K562 (cell line): ENCODE data around the gene OCA2. TPM values are rescaled to one million over a fixed set of nuclear protein-coding genes. Genes with fewer than 3 reads are reported as not detected.

Source experiments
- ATAC-seq: fragments of 200-7000 bp; cut with Tn5 transposase; 3 replicates; pipeline ENCODE4 v1.9.1; 2020; ENCODE audit warnings: moderate library complexity
- BruUV-seq: library from RNA; stranded (reverse); fragments of 400-500 nt; replicated peaks from 2 replicates; lab custom pipeline; 2021; lab: Mats Ljungman, UMichigan
- CTCF ChIA-PET: fragments of 300-600 bp; formaldehyde crosslinking; extraction: SDS; loops from one replicate; lab custom pipeline; 2021; ENCODE audit warnings: low intra/inter-chr PET ratio; lab: Yijun Ruan, JAX
- POLR2A ChIA-PET: fragments of 300-600, 350-650 bp; sonication (Branson Sonifier 250); formaldehyde crosslinking; extraction: SDS; loops from one replicate; lab custom pipeline; 2021; ENCODE audit warnings: antibody characterized with exemption, inconsistent platforms; lab: Yijun Ruan, JAX
- DNase-seq, 4 experiments: peaks; one replicate each; pipeline versions ENCODE4 v3.0.0 to v3.0.0-alpha.2; 2011 to 2018; ENCODE audit warnings: low spot score in 3 of 4, mixed read lengths in 3 of 4; ENCODE audit errors: extremely low read depth in 1 of 4
- FAIRE-seq: peaks from 2 replicates; lab custom pipeline; 2011; peaks lifted over from hg19 to GRCh38; lab: Jason Lieb, UNC
- H2AFZ ChIP-seq: 2 replicates; pipeline ENCODE4 v1.6.0; 2011; ENCODE audit warnings: low read depth, low read length, control low read depth, inconsistent platforms
- H3K27ac ChIP-seq: fragments of 200-600 bp; 3 replicates; pipeline ENCODE4 v1.8.0; 2011; ENCODE audit warnings: low read depth, mild to moderate bottlenecking, control low read depth, inconsistent platforms, low read length, moderate library complexity, mixed read lengths; ENCODE audit errors: extremely low read depth
- H3K27me3 ChIP-seq, 2 experiments: fragments of 300-600 bp in 1 of 2; 2 replicates in 1 of 2; 3 replicates in 1 of 2; pipeline versions ENCODE4 v1.6.0 to v1.8.0; 2011; ENCODE audit warnings: inconsistent platforms in 2 of 2, low read length in 2 of 2, mild to moderate bottlenecking in 1 of 2, mixed read lengths in 1 of 2, moderate library complexity in 1 of 2; ENCODE audit not compliant: control insufficient read depth in 2 of 2, insufficient read depth in 2 of 2
- H3K36me3 ChIP-seq: fragments of 300-600 bp; 3 replicates; pipeline ENCODE4 v1.8.0; 2011; ENCODE audit warnings: mild to moderate bottlenecking, low read length, inconsistent platforms; ENCODE audit not compliant: control insufficient read depth, insufficient read depth
- H3K4me1 ChIP-seq, 2 experiments: fragments of 200-600 bp in 1 of 2; replicated peaks in 1 of 2; 2 replicates in 1 of 2; 3 replicates in 1 of 2; pipeline versions ENCODE4 v1.5.1 to v1.8.0; 2011; ENCODE audit warnings: inconsistent platforms in 2 of 2, low read length in 2 of 2, mild to moderate bottlenecking in 1 of 2, mixed read lengths in 1 of 2, moderate library complexity in 1 of 2; ENCODE audit not compliant: control insufficient read depth in 2 of 2, insufficient read depth in 2 of 2
- H3K4me2 ChIP-seq: 2 replicates; pipeline ENCODE4 v1.6.1; 2011; ENCODE audit warnings: low read length, control low read depth, inconsistent platforms, mixed read lengths; ENCODE audit not compliant: insufficient read depth
- H3K4me3 ChIP-seq: fragments of 200-600 bp; sonication (generic), shearing (Covaris generic); 2 replicates; pipeline ENCODE4 v1.5.1; 2016; ENCODE audit warnings: control low read depth, inconsistent platforms
- H3K79me2 ChIP-seq: fragments of 200-600 bp; 3 replicates; pipeline ENCODE4 v1.8.0; 2011; ENCODE audit warnings: low read length, inconsistent platforms; ENCODE audit not compliant: control insufficient read depth, insufficient read depth
- H3K9ac ChIP-seq, 2 experiments: 2 replicates each; pipeline versions ENCODE4 v1.6.0 to v1.6.1; 2011; ENCODE audit warnings: low read depth in 2 of 2, low read length in 2 of 2, control low read depth in 1 of 2, inconsistent platforms in 1 of 2, mild to moderate bottlenecking in 1 of 2, mixed read lengths in 1 of 2; ENCODE audit not compliant: insufficient read depth in 1 of 2
- H3K9me1 ChIP-seq: one replicate; pipeline ENCODE4 v1.6.0; 2011; ENCODE audit warnings: inconsistent platforms, mild to moderate bottlenecking, low read length, moderate library complexity; ENCODE audit not compliant: control insufficient read depth, insufficient read depth
- H3K9me3 ChIP-seq: replicated peaks from 2 replicates; pipeline ENCODE4 v1.5.1; 2011; ENCODE audit warnings: low read depth, low read length, inconsistent platforms; ENCODE audit not compliant: control insufficient read depth, insufficient read depth
- H4K20me1 ChIP-seq: replicated peaks from 2 replicates; pipeline ENCODE4 v1.6.1; 2011; ENCODE audit warnings: low read length, inconsistent platforms, mixed read lengths; ENCODE audit not compliant: control insufficient read depth, insufficient read depth
- CBFA2T3 ChIP-seq: fragments of 450-650 bp; IDR thresholded peaks from 2 replicates; pipeline ENCODE4 v1.6.1; 2017
- CC2D1A ChIP-seq: fragments of 450-650 bp; IDR thresholded peaks from 2 replicates; pipeline ENCODE4 v1.6.1; 2017; ENCODE audit warnings: mild to moderate bottlenecking
- CHD4 ChIP-seq: fragments of 200-600 bp; sonication (generic); IDR thresholded peaks from 3 replicates; pipeline ENCODE4 v1.6.1; 2012; ENCODE audit warnings: low read depth, mild to moderate bottlenecking, mixed read lengths, low read length, inconsistent platforms; ENCODE audit not compliant: insufficient read depth, insufficient replicate concordance, poor library complexity, severe bottlenecking
- FOXP4 ChIP-seq: sonication (generic); formaldehyde crosslinking; IDR thresholded peaks from 2 replicates; pipeline ENCODE4 v1.8.0; 2022; ENCODE audit warnings: mild to moderate bottlenecking, missing genetic modification reagents, borderline replicate concordance
- HDAC1 ChIP-seq, 2 experiments: fragments of 450-650 bp; IDR thresholded peaks; 2 replicates each; pipeline ENCODE4 v1.6.1; 2016 to 2017; ENCODE audit warnings: inconsistent platforms in 1 of 2, mild to moderate bottlenecking in 1 of 2, moderate library complexity in 1 of 2
- HDAC2 ChIP-seq: fragments of 450-650 bp; IDR thresholded peaks from 2 replicates; pipeline ENCODE4 v1.6.1; 2016; ENCODE audit warnings: mild to moderate bottlenecking
- HDAC3 ChIP-seq: fragments of 450-650 bp; IDR thresholded peaks from 2 replicates; pipeline ENCODE4 v1.6.1; 2018; ENCODE audit warnings: borderline replicate concordance, mild to moderate bottlenecking, moderate library complexity; ENCODE audit not compliant: partially characterized antibody
- KDM1A ChIP-seq, 2 experiments: fragments of 450-650 bp; IDR thresholded peaks; 2 replicates each; pipeline ENCODE4 v1.6.1; 2016; ENCODE audit warnings: mild to moderate bottlenecking in 2 of 2
- MEIS2 ChIP-seq: fragments of 450-650 bp; IDR thresholded peaks from 2 replicates; pipeline ENCODE4 v1.6.1; 2014; ENCODE audit warnings: mild to moderate bottlenecking; ENCODE audit not compliant: partially characterized antibody
- MTA2 ChIP-seq: fragments of 450-650 bp; IDR thresholded peaks from 2 replicates; pipeline ENCODE4 v1.6.1; 2016; ENCODE audit warnings: low read depth
- NCOR1 ChIP-seq: fragments of 450-650 bp; IDR thresholded peaks from 2 replicates; pipeline ENCODE4 v1.6.1; 2016; ENCODE audit warnings: mild to moderate bottlenecking, moderate library complexity
- RCOR1 ChIP-seq, 2 experiments: IDR thresholded peaks; 2 replicates each; pipeline ENCODE4 v1.6.1; 2012; ENCODE audit warnings: low read depth in 2 of 2, low read length in 2 of 2, borderline replicate concordance in 1 of 2, improper control_type of control experiment in 1 of 2
- SMAD4 ChIP-seq: fragments of 250-450 bp; sonication (Bioruptor Pico); conservative IDR thresholded peaks from 2 replicates; pipeline ENCODE4 v1.8.0; 2021; ENCODE audit warnings: inconsistent platforms, mild to moderate bottlenecking, moderate library complexity
- SMARCA4 ChIP-seq: fragments of 450-650 bp; IDR thresholded peaks from 2 replicates; pipeline ENCODE4 v1.6.1; 2016
- SMARCC2 ChIP-seq: fragments of 450-650 bp; IDR thresholded peaks from 2 replicates; pipeline ENCODE4 v1.6.1; 2017; ENCODE audit warnings: antibody characterized with exemption, moderate library complexity, mild to moderate bottlenecking, low read depth
- SPI1 ChIP-seq: IDR thresholded peaks from 2 replicates; pipeline ENCODE4 v1.6.1; 2011; ENCODE audit warnings: low read depth, low read length, control low read depth, borderline replicate concordance
- STAT5A ChIP-seq: IDR thresholded peaks from 2 replicates; pipeline ENCODE4 v1.6.1; 2012; ENCODE audit warnings: low read length, inconsistent platforms, borderline replicate concordance
- TAL1 ChIP-seq: fragments of 450-650 bp; IDR thresholded peaks from 2 replicates; pipeline ENCODE4 v1.6.1; 2016; ENCODE audit warnings: mild to moderate bottlenecking
- TEAD4 ChIP-seq, 2 experiments: sonication (generic) in 1 of 2; formaldehyde crosslinking in 1 of 2; IDR thresholded peaks; 2 replicates each; pipeline versions ENCODE4 v1.6.1 to v1.8.0; 2012 to 2022; ENCODE audit warnings: borderline replicate concordance in 1 of 2, inconsistent platforms in 1 of 2, low read length in 1 of 2, mild to moderate bottlenecking in 1 of 2, missing genetic modification reagents in 1 of 2
- TSC22D4 ChIP-seq: fragments of 450-650 bp; IDR thresholded peaks from 2 replicates; pipeline ENCODE4 v1.6.1; 2016; ENCODE audit warnings: missing genetic modification characterization, missing biosample characterization, control low read depth
- ZNF174 ChIP-seq: fragments of 250-450 bp; sonication (Bioruptor Pico); IDR thresholded peaks from 2 replicates; pipeline ENCODE4 v1.4.0; 2020; ENCODE audit warnings: mild to moderate bottlenecking
- ZNF395 ChIP-seq: fragments of 200-800 bp; sonication (Bioruptor generic); IDR thresholded peaks from 2 replicates; pipeline ENCODE4 v1.6.1; 2017; ENCODE audit warnings: missing genetic modification characterization, missing compliant biosample characterization
- ZNF79 ChIP-seq: fragments of 250-450 bp; sonication (Bioruptor Pico); IDR thresholded peaks from 2 replicates; pipeline ENCODE4 v1.4.0; 2020; ENCODE audit warnings: low read depth, mild to moderate bottlenecking, moderate library complexity
- in situ Hi-C: fragments of 300-500 bp; cut with MboI; formaldehyde crosslinking; loops from 4 replicates; pipeline ENCODE4 v1.15.0; 2018; ENCODE audit warnings: inconsistent platforms, mixed read lengths
- intact Hi-C: fragments of 100-400 bp; cut with micrococcal nuclease; formaldehyde crosslinking; loops from 2 replicates; pipeline ENCODE4 v1.14.2; 2022
- polyA plus RNA-seq, 8 experiments: library from polyadenylated mRNA; depleted of rRNA in 4 of 8; stranded (reverse) in 5 of 8; unstranded in 3 of 8; fragments of >200 nt; fragmentation: Nextera tagmentation in 2 of 8; fragmentation: Illumina TruSeq in 1 of 8; extraction: Ambion mirVana in 2 of 8; extraction: Trizol in 1 of 8; gene quantifications; 2 replicates each; pipeline versions ENCODE4 v1.2.1 to v1.2.3, GENCODE V29; 2011 to 2014; ENCODE audit warnings: inconsistent platforms in 1 of 8, missing spikeins in 1 of 8
- total RNA-seq, 7 experiments: library from RNA; depleted of rRNA in 6 of 7; stranded (reverse); fragments of >200 nt in 6 of 7; fragmentation: Illumina TruSeq in 2 of 7; extraction: Trizol in 2 of 7; gene quantifications; 2 replicates each; pipeline versions ENCODE4 v1.2.1 to v1.2.3, GENCODE V29; 2011 to 2021; ENCODE audit warnings: low replicate concordance in 1 of 7

OCA2 gene
- total and polyA plus RNA-seq, 9 of the 15 experiments (the other 6 are each of a cell fraction or from before 2014, with no cell fraction given) = 0.07 to 0.59 (median 0.17) TPM; not detected in 1

- FAIRE-seq = no peak
- Histone ChIP-seq H3K4me1 (peaks cover 0 to 2% of the 10 kb centered on the region in 2 experiments; a peak in 2 of 5 replicates), H3K79me2 (no peaks in the 10 kb centered on the region), H3K27me3 (peaks cover 0 to 12% of the 10 kb centered on the region in 2 experiments; a peak in 2 of 5 replicates), H3K9me3 (no peaks in the 10 kb centered on the region), H3K4me3 (no peak overlapping the region), H3K27ac (no peak overlapping the region), H4K20me1 (no peaks in the 10 kb centered on the region), H3K9me1 (no peaks in the 10 kb centered on the region), H3K4me2 (no peak overlapping the region), H3K9ac (no peak overlapping the region), H3K36me3 (no peaks in the 10 kb centered on the region), H2AFZ (no peak overlapping the region)
- in situ Hi-C loops (no loop called here), intact Hi-C loops (no loop called here)
- no peak for ATAC-seq
- no TSS peak for BruUV-seq
- no peak for DNase-seq
- ChIA-PET CTCF (no interaction called here), POLR2A (no interaction called here)
- no peak for TF ChIP-seq ZNF79
- TF ChIP-seq STAT5A = no peak
- TF ChIP-seq ZNF395 (CRISPR knock-in tag) = no peak
- TF ChIP-seq HDAC3 = peak; percentile 40
- TF ChIP-seq MTA2 = peak; percentile 48; the same call in 1 of the 2 replicates
- peak in 1 of 2 experiments; percentile 75; a peak in 1 of 4 replicates for TF ChIP-seq HDAC1 (IDR thresholded peaks at IDR 0.05)
- no peak for TF ChIP-seq FOXP4 (CRISPR knock-in tag)
- peak; percentile 60 for TF ChIP-seq MEIS2
- TF ChIP-seq TAL1 = peak; percentile 55; the same call in 1 of the 2 replicates
- TF ChIP-seq NCOR1 = peak; percentile 43
- TF ChIP-seq KDM1A (IDR thresholded peaks at IDR 0.05) = peak; percentile 81 to 87
- TF ChIP-seq SMAD4 = peak; percentile 91
- TF ChIP-seq TSC22D4 (tag) = no peak
- no peak for TF ChIP-seq CC2D1A
- peak; percentile 29; the same call in 1 of the 2 replicates for TF ChIP-seq SMARCA4
- TF ChIP-seq RCOR1 (IDR thresholded peaks at IDR 0.05; ENCODE audit: borderline replicate concordance in 1 of 2, low read depth in 2 of 2, low read length in 2 of 2) = peak in 1 of 2 experiments; percentile 69; a peak in 1 of 4 replicates
- peak; percentile 35; the same call in 1 of the 2 replicates for TF ChIP-seq SMARCC2
- TF ChIP-seq ZNF174 (CRISPR knock-in tag) = no peak
- peak; percentile 64; the same call in 1 of the 2 replicates for TF ChIP-seq TEAD4 (IDR thresholded peaks at IDR 0.05; ENCODE audit: low read length)
- TF ChIP-seq TEAD4 (CRISPR knock-in tag; IDR thresholded peaks at IDR 0.05; ENCODE audit: borderline replicate concordance) = no peak
- no peak for TF ChIP-seq CHD4
- TF ChIP-seq CBFA2T3 = peak; percentile 44; the same call in 1 of the 2 replicates
- TF ChIP-seq HDAC2 = peak; percentile 77
- peak; percentile 84 for TF ChIP-seq SPI1
Measured at GRCh38 chr15:27973886-27974285, 125.2 kb downstream of the OCA2 start.
